Measurements from ENCODE around the gene TMEM208. TPM values are rescaled to one million over a fixed set of nuclear protein-coding genes. Genes with fewer than 3 reads are reported as not detected.

Gene TMEM208
- total RNA-seq, 6 donors from 2014 or later: 21.1 to 50.6 (median 48.5) TPM

- 79 to 80% methylated on average over 7 of the region's 7 CpGs for WGBS, 2 donors
- Histone ChIP-seq H3K27ac (no peak overlapping the region), H3K9me3 (no peaks in the 10 kb centered on the region), H3K36me3 (peaks cover 80 to 100% (median 97%) of the 10 kb centered on the region in 4 donors), H3K4me3 (no peak overlapping the region), H3K4me1 (peaks cover 0 to 12% (median 2%) of the 10 kb centered on the region in 4 donors), H3K27me3 (no peaks in the 10 kb centered on the region)
- TF ChIP-seq POLR2AphosphoS5 (IDR thresholded peaks at IDR 0.05) (no peak), EP300 (IDR thresholded peaks at IDR 0.05) (no peak), CTCF (IDR thresholded peaks at IDR 0.05) (no peak), POLR2A (IDR thresholded peaks at IDR 0.05) (no peak)
- ATAC-seq (ENCODE audit: low FRiP score in 2 of 2) (no peak), DNase-seq (no peak)
Observed at GRCh38 chr16:67233596-67233995, 6.7 kb downstream of the TMEM208 start.

- Histone ChIP-seq H3K4me3 (no peak overlapping the region), H3K4me1 (peaks cover 0 to 18% (median 5%) of the 10 kb centered on the region in 4 donors), H3K27me3 (no peaks in the 10 kb centered on the region), H3K9me3 (no peaks in the 10 kb centered on the region), H3K36me3 (peaks cover 80 to 100% (median 97%) of the 10 kb centered on the region in 4 donors), H3K27ac (peak overlapping the region in 1 of 4 donors; percentile 30)
- no peak for ATAC-seq (ENCODE audit: low FRiP score in 2 of 2)
- peak in 1 of 2 donors; percentile 50 for DNase-seq
- TF ChIP-seq POLR2A (IDR thresholded peaks at IDR 0.05) (no peak), CTCF (IDR thresholded peaks at IDR 0.05) (no peak), POLR2AphosphoS5 (IDR thresholded peaks at IDR 0.05) (no peak), EP300 (IDR thresholded peaks at IDR 0.05) (no peak)
- WGBS, 2 donors: 90 to 95% methylated on average over 2 to 10 of the region's 10 CpGs
Observed at GRCh38 chr16:67234180-67234597, 7.3 kb downstream of the TMEM208 start.

- Histone ChIP-seq H3K4me1 (peaks cover 16 to 36% (median 22%) of the 10 kb centered on the region in 4 donors), H3K9me3 (no peaks in the 10 kb centered on the region), H3K27ac (peak overlapping the region; percentile 14 to 56 (median 35)), H3K36me3 (peaks cover 63 to 90% (median 81%) of the 10 kb centered on the region in 4 donors), H3K4me3 (no peak overlapping the region), H3K27me3 (no peaks in the 10 kb centered on the region)
- WGBS, 2 donors: 82 to 89% methylated on average over 14 to 17 of the region's 17 CpGs
- TF ChIP-seq POLR2AphosphoS5 (IDR thresholded peaks at IDR 0.05): no peak
- DNase-seq: no peak
- ATAC-seq (ENCODE audit: low FRiP score in 2 of 2): no peak
Observed at GRCh38 chr16:67235816-67236562, 9.1 kb downstream of the TMEM208 start.

GRCh38 chr16:67236563-67237395 lies 9.8 kb downstream of the TMEM208 start:
- H3K27ac ChIP-seq: peak overlapping the region; percentile 14 to 56 (median 35)
- peaks cover 23 to 43% (median 30%) of the 10 kb centered on the region in 4 donors for H3K4me1 ChIP-seq
- ATAC-seq (ENCODE audit: low FRiP score in 2 of 2) (peak in 1 of 2 donors; percentile 54), DNase-seq (peak in 1 of 2 donors; percentile 91)
- whole genome bisulfite sequencing, 2 donors: 89 to 92% methylated on average over 35 to 47 of the region's 50 CpGs
- no peaks in the 10 kb centered on the region for H3K9me3 ChIP-seq
- H3K27me3 ChIP-seq: no peaks in the 10 kb centered on the region
- H3K4me3 ChIP-seq: no peak overlapping the region
- peaks cover 55 to 82% (median 73%) of the 10 kb centered on the region in 4 donors for H3K36me3 ChIP-seq
- TF ChIP-seq POLR2AphosphoS5 (IDR thresholded peaks at IDR 0.05) (no peak), EP300 (IDR thresholded peaks at IDR 0.05) (no peak), CTCF (IDR thresholded peaks at IDR 0.05) (no peak), POLR2A (IDR thresholded peaks at IDR 0.05) (no peak)
